Karpas-422 (cell line): ENCODE data around the gene POLN. TPM values are rescaled to one million over a fixed set of nuclear protein-coding genes. Genes with fewer than 3 reads are reported as not detected.

Experiments
- DNase-seq: peaks from one replicate; pipeline ENCODE4 v3.0.0-alpha.2; 2015
- H2AFZ ChIP-seq: fragments of 200-600 bp; sonication (generic); 2 replicates; pipeline ENCODE4 v1.6.1; 2014; ENCODE audit warnings: antibody characterized with exemption, low read length, mixed read lengths
- H3K27ac ChIP-seq: fragments of 200-600 bp; sonication (generic); 2 replicates; pipeline ENCODE4 v1.5.1; 2014; ENCODE audit warnings: mild to moderate bottlenecking, low read length, moderate library complexity
- H3K27me3 ChIP-seq: fragments of 200-600 bp; sonication (generic); 2 replicates; pipeline ENCODE4 v1.6.1; 2014; ENCODE audit warnings: low read length, mixed read lengths
- H3K36me3 ChIP-seq: fragments of 200-600 bp; sonication (generic); 2 replicates; pipeline ENCODE4 v1.6.1; 2014; ENCODE audit warnings: low read length, mixed read lengths; ENCODE audit not compliant: insufficient read depth
- H3K4me1 ChIP-seq: fragments of 200-600 bp; sonication (generic); 2 replicates; pipeline ENCODE4 v1.6.1; 2014; ENCODE audit warnings: mild to moderate bottlenecking, low read length, mixed read lengths
- H3K4me2 ChIP-seq: fragments of 200-600 bp; sonication (generic); 2 replicates; pipeline ENCODE4 v1.6.1; 2014; ENCODE audit warnings: low read length, low read depth, mild to moderate bottlenecking; ENCODE audit not compliant: poor library complexity, severe bottlenecking
- H3K4me3 ChIP-seq: fragments of 200-600 bp; sonication (generic); 2 replicates; pipeline ENCODE4 v1.5.1; 2014; ENCODE audit warnings: mild to moderate bottlenecking, antibody characterized with exemption, low read length, mixed read lengths
- H3K79me2 ChIP-seq: fragments of 200-600 bp; sonication (generic); 2 replicates; pipeline ENCODE4 v1.6.1; 2014; ENCODE audit warnings: mild to moderate bottlenecking, low read length, mixed read lengths
- H3K9ac ChIP-seq: fragments of 200-600 bp; sonication (generic); 2 replicates; pipeline ENCODE4 v1.6.0; 2014; ENCODE audit warnings: low read length
- H3K9me2 ChIP-seq: fragments of 200-600 bp; sonication (generic), shearing (Covaris generic); replicated peaks from 2 replicates; pipeline ENCODE4 v1.6.0; 2014; ENCODE audit warnings: mild to moderate bottlenecking, low read length, moderate library complexity; ENCODE audit not compliant: insufficient read depth
- H3K9me3 ChIP-seq: fragments of 300-700, 200-600 bp; sonication (generic); 2 replicates; pipeline ENCODE4 v1.6.1; 2014; ENCODE audit warnings: low read length, mixed read lengths
- H4K20me1 ChIP-seq: fragments of 200-600 bp; sonication (generic); 2 replicates; pipeline ENCODE4 v1.6.1; 2014; ENCODE audit warnings: mild to moderate bottlenecking, antibody characterized with exemption, low read length, low read depth; ENCODE audit not compliant: insufficient read depth
- total RNA-seq: library from RNA; depleted of rRNA; stranded (reverse); fragments of >200 nt; shearing (Covaris generic); gene quantifications from 2 replicates; pipeline ENCODE4 v1.2.3, GENCODE V29; 2014; ENCODE audit warnings: low replicate concordance

Gene POLN
- total RNA-seq, 1 experiment from 2014 or later, result 4.3 TPM

GRCh38 chr4:2246384-2247127 is 4.6 kb upstream of the POLN start:
- H2AFZ ChIP-seq, result no peak overlapping the region
- H3K27ac ChIP-seq, result no peak overlapping the region
- H3K79me2 ChIP-seq, result peaks cover 3% of the 10 kb centered on the region
- no peak overlapping the region for H3K4me2 ChIP-seq
- H3K4me1 ChIP-seq, result peaks cover 26% of the 10 kb centered on the region
- no peaks in the 10 kb centered on the region for H4K20me1 ChIP-seq
- H3K9me3 ChIP-seq, result no peaks in the 10 kb centered on the region
- H3K36me3 ChIP-seq, result no peaks in the 10 kb centered on the region
- no peak overlapping the region for H3K4me3 ChIP-seq
- DNase-seq, result no peak
- H3K27me3 ChIP-seq, result no peaks in the 10 kb centered on the region
- no peaks in the 10 kb centered on the region for H3K9me2 ChIP-seq
- no peak overlapping the region for H3K9ac ChIP-seq

- H3K27me3 ChIP-seq, result no peaks in the 10 kb centered on the region
- H3K36me3 ChIP-seq, result no peaks in the 10 kb centered on the region
- H3K27ac ChIP-seq, result no peak overlapping the region
- H3K4me2 ChIP-seq, result no peak overlapping the region
- H3K9ac ChIP-seq, result no peak overlapping the region
- DNase-seq, result no peak
- no peak overlapping the region for H2AFZ ChIP-seq
- H3K9me2 ChIP-seq, result no peaks in the 10 kb centered on the region
- no peak overlapping the region for H3K4me3 ChIP-seq
- H3K9me3 ChIP-seq, result no peaks in the 10 kb centered on the region
- H3K4me1 ChIP-seq, result peaks cover 26% of the 10 kb centered on the region
- peaks cover 10% of the 10 kb centered on the region for H3K79me2 ChIP-seq
- H4K20me1 ChIP-seq, result peaks cover 6% of the 10 kb centered on the region; the same call in 1 of the 2 replicates
Measured at GRCh38 chr4:2245787-2246275, 3.9 kb upstream of the POLN start.

GRCh38 chr4:2245057-2245786 is 3.3 kb upstream of the POLN start:
- Histone ChIP-seq H4K20me1 (peaks cover 11% of the 10 kb centered on the region; the same call in 1 of the 2 replicates), H3K4me2 (no peak overlapping the region)

DNA sequence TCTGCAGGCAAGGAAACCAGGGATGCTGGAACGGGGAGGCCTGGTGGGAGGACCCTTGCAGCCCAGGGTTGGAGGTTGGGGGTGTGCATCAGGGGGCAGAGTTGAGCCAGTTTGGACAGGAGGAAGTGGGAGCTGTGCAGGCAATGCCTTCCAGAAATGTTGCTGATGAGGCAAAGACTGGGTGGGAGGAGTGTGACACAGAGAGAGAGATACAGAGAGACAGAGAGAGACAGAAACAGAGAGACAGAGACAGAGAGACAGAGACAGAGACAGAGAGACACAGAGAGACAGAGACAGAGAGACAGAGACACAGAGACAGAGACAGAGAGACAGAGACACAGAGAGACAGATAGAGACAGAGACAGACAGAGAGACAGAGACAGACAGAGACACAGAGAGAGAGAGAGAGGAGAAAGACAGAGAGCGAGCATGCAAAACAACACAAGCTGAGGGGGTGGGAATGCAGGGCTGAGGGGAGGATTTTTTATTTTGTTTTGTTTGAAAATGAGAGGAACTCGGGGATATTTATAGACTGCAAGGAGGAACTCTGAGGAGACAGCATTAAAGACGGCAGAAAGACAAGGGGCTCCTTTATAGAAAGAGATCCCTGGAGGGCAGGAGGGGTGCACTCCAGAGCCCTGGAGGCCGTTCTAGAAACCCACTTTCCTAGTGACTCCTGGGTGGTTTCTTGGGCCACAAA is 1.9 kb upstream of the POLN start:
- H2AFZ ChIP-seq, result 0 out of 2 replicates have a peak overlapping the region, but pooled peaks have one; percentile 33
- H3K9me3 ChIP-seq, result no peaks in the 10 kb centered on the region
- H3K4me1 ChIP-seq, result peaks cover 45% of the 10 kb centered on the region
- H3K9ac ChIP-seq, result peak overlapping the region; percentile 4
- H3K79me2 ChIP-seq, result peaks cover 30% of the 10 kb centered on the region
- no peaks in the 10 kb centered on the region for H3K9me2 ChIP-seq
- DNase-seq, result peak; percentile 72
- peaks cover 9% of the 10 kb centered on the region; the same call in 1 of the 2 replicates for H3K36me3 ChIP-seq
- peak overlapping the region; percentile 61 for H3K27ac ChIP-seq
- H3K4me2 ChIP-seq, result peak overlapping the region; percentile 25
- H4K20me1 ChIP-seq, result peaks cover 15% of the 10 kb centered on the region; the same call in 1 of the 2 replicates
- H3K27me3 ChIP-seq, result no peaks in the 10 kb centered on the region
- no peak overlapping the region for H3K4me3 ChIP-seq

More at GRCh38 chr4:2245057-2245786, 3.3 kb upstream of the POLN start:
- no peak overlapping the region for H3K9ac ChIP-seq
- H3K9me3 ChIP-seq, result no peaks in the 10 kb centered on the region
- no peak for DNase-seq
- peaks cover 16% of the 10 kb centered on the region for H3K79me2 ChIP-seq
- peak overlapping the region; percentile 61; the same call in 1 of the 2 replicates for H3K27ac ChIP-seq
- H3K36me3 ChIP-seq, result no peaks in the 10 kb centered on the region
- no peak overlapping the region for H2AFZ ChIP-seq
- H3K4me3 ChIP-seq, result no peak overlapping the region
- no peaks in the 10 kb centered on the region for H3K27me3 ChIP-seq
- peaks cover 32% of the 10 kb centered on the region for H3K4me1 ChIP-seq
- no peaks in the 10 kb centered on the region for H3K9me2 ChIP-seq

DNA sequence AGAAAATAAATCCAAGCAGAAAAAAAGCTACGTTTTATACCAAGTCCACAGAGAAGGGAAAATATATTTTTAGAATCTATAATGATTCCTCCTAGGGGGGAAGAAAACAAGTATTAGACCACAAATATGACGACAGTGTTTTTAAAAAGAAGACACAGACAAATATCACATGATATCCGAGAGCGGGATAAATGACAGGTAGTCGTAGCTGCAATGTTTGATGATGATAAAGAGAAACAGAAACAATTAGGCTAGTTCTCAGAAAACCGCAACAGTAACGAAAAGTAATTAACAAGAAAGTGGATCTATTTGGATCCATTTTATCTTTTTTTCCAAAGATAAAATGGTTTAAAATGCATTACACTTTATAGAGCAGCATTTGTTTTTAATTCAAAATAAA is 918 bp downstream of the POLN start:
- Histone ChIP-seq H3K9ac (peak overlapping the region; percentile 90), H3K79me2 (peaks cover 56% of the 10 kb centered on the region), H4K20me1 (peaks cover 15% of the 10 kb centered on the region; the same call in 1 of the 2 replicates), H3K4me1 (peaks cover 64% of the 10 kb centered on the region), H3K27ac (peak overlapping the region; percentile 60), H3K4me2 (peak overlapping the region; percentile 96), H3K36me3 (peaks cover 20% of the 10 kb centered on the region; the same call in 1 of the 2 replicates), H3K4me3 (peak overlapping the region; percentile 86), H3K9me2 (no peaks in the 10 kb centered on the region), H3K27me3 (no peaks in the 10 kb centered on the region), H3K9me3 (no peaks in the 10 kb centered on the region), H2AFZ (peak overlapping the region; percentile 13; the same call in 1 of the 2 replicates)
- DNase-seq, result no peak

GRCh38 chr4:2236944-2237666 is 4.8 kb downstream of the POLN start:
- Histone ChIP-seq H3K4me1 (peaks cover 38% of the 10 kb centered on the region), H3K36me3 (peaks cover 50% of the 10 kb centered on the region; the same call in 1 of the 2 replicates), H3K4me3 (no peak overlapping the region; the same call in 1 of the 2 replicates), H3K9ac (no peak overlapping the region; the same call in 1 of the 2 replicates), H3K27me3 (no peaks in the 10 kb centered on the region), H3K9me3 (no peaks in the 10 kb centered on the region), H3K9me2 (no peaks in the 10 kb centered on the region), H3K79me2 (peaks cover 93% of the 10 kb centered on the region), H3K27ac (no peak overlapping the region), H3K4me2 (peak overlapping the region; percentile 96), H2AFZ (no peak overlapping the region), H4K20me1 (peaks cover 15% of the 10 kb centered on the region; the same call in 1 of the 2 replicates)
- DNase-seq, result no peak

DNA sequence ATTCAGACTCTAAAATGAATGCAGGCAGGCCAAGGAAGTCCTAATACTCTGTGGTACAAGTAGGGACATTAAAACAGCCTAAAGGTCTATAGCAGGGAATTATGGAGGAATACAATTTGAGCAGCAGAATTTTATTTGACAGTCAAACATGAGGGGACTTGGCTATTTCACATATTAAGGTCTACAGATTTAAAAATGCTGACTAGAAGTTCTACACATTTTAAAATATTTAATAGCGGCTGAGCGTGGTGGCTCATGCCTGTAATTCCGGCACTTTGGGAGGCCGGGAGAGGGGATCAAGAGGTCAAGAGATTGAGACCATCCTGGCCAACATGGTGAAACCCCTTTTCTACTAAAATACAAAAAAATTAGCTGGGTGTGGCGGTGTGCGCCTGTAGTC is 10.8 kb downstream of the POLN start:
- Histone ChIP-seq H3K9me3 (no peaks in the 10 kb centered on the region), H3K9ac (no peak overlapping the region), H3K4me2 (no peak overlapping the region), H3K27me3 (no peaks in the 10 kb centered on the region), H3K4me1 (peaks cover 15% of the 10 kb centered on the region), H3K36me3 (peaks cover 42% of the 10 kb centered on the region; the same call in 1 of the 2 replicates), H3K9me2 (no peaks in the 10 kb centered on the region), H3K4me3 (no peak overlapping the region), H4K20me1 (no peaks in the 10 kb centered on the region), H3K79me2 (peaks cover 48% of the 10 kb centered on the region), H3K27ac (no peak overlapping the region), H2AFZ (no peak overlapping the region)
- DNase-seq, result no peak
